Activated CD8-positive, alpha-beta memory T cell treated with anti-CD3 and anti-CD28 coated beads, Interleukin-2, amount 50 U/mL, for 24 hours (primary cell): ENCODE data around the gene ATP12A.

Experiments
- DNase-seq: peaks from one replicate; pipeline ENCODE4 v3.0.0-alpha.2; 2020; ENCODE audit errors: extremely low read depth

The ATP12A gene

GRCh38 chr13:24680258-24680920 is at the start of gene ATP12A:
Gene ATP12A, plus strand, starts transcription at chr13:24680408. Its CDS starts 336 bp downstream, at chr13:24680744.
- no peak for DNase-seq

GRCh38 chr13:24630851-24631620 is 49.2 kb upstream of the ATP12A start:
- no peak for DNase-seq

GRCh38 chr13:24631922-24632321 is 48.3 kb upstream of the ATP12A start:
- DNase-seq: no peak

- DNase-seq: no peak
Observed at GRCh38 chr13:24632382-24633121, 47.7 kb upstream of the ATP12A start.

GRCh38 chr13:24636776-24637175 is 43.4 kb upstream of the ATP12A start:
- no peak for DNase-seq

- no peak for DNase-seq
Observed at GRCh38 chr13:24638096-24638495, 42.1 kb upstream of the ATP12A start.

- DNase-seq: no peak
Observed at GRCh38 chr13:24640752-24641151, 39.5 kb upstream of the ATP12A start.

GRCh38 chr13:24642219-24642618 is 38.0 kb upstream of the ATP12A start:
- DNase-seq: no peak

- no peak for DNase-seq
Observed at GRCh38 chr13:24644036-24644435, 36.2 kb upstream of the ATP12A start.

GRCh38 chr13:24648271-24648670 is 31.9 kb upstream of the ATP12A start:
- no peak for DNase-seq

- no peak for DNase-seq
Observed at GRCh38 chr13:24648983-24649687, 31.1 kb upstream of the ATP12A start.

GRCh38 chr13:24649688-24650043 is 30.5 kb upstream of the ATP12A start:
- DNase-seq: no peak

- DNase-seq: no peak
Observed at GRCh38 chr13:24650161-24650560, 30.0 kb upstream of the ATP12A start.

- no peak for DNase-seq
Observed at GRCh38 chr13:24651718-24652345, 28.4 kb upstream of the ATP12A start.

GRCh38 chr13:24652359-24652758 is 27.8 kb upstream of the ATP12A start:
- no peak for DNase-seq

GRCh38 chr13:24654741-24655140 is 25.5 kb upstream of the ATP12A start:
- DNase-seq: no peak

GRCh38 chr13:24659239-24659638 is 21.0 kb upstream of the ATP12A start:
- no peak for DNase-seq

- no peak for DNase-seq
Observed at GRCh38 chr13:24660023-24660741, 20.0 kb upstream of the ATP12A start.

GRCh38 chr13:24661713-24662112 is 18.5 kb upstream of the ATP12A start:
- DNase-seq: no peak

- DNase-seq: no peak
Observed at GRCh38 chr13:24662195-24663088, 17.8 kb upstream of the ATP12A start.
